ENCODE data around the gene NHLRC4.

NHLRC4 gene

DNA sequence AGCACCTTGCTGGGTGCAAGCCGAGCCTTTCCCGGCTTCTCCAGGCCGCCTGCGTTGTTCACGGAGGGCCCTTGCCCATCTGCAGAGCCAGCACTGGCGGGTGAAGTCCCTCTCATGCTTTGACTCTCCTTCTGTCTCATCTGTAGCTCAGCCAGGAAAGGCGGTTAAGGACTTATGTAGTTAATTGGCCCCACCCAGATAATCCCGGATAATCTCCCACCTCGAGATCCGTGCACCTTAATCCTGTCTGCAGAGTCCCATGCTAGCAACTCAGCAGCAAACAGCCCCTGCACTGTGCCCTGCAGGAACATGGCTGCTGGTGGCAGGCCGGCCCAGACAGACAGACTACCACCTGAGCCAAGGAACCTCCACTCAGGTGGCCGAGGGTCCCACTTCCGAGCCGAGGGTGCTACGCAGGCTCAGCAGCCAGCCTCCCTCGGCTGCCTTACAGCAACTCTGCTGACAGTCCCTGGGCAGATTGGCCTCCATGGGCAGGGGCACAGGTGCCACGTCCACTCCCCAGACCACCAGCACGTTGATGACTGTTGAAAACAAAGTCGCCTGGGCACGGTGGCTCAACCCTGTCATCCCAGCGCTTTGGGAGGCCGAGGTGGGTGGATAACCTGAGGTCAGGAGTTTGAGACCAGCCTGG is 40.0 kb downstream of the NHLRC4 start:
- DNase-seq = no peak

DNA sequence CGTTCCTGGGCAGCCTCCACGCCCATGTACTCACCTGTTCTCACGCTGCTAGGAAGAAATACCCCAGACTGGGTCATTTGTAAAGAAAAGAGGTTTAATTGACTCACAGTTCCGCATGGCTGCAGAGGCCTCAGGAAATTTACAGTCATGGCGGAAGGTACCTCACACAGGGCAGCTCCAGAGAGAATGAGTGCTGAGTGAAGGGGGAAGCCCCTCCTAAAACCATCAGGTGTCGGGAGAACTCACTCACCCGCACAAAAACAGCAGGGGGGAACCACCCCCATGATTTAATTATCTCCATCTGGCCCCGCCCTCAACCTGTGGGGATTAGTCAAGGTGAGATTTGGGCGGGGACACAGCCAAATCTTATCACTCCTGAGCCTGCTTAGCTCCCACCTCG is 41.2 kb downstream of the NHLRC4 start:
- DNase-seq = no peak

DNA sequence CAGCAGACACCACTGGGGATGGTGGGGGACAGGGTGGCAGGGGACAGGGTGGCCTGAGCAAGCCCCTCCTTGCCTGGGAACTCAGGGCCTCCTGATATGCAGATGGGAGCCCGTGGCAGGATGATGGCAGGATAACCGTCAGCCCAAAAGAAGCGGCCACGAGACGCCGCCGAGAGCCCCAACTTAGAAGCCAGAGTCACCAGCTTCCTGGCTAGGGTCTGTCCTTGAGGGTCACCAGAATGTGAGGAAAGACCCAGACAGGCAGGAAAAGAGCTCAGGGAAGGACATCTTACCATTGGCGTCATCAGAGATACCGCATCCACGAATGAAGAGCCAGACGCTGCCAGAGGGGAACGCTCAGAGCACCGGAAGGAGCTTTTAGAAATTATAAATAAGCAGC is 42.5 kb downstream of the NHLRC4 start:
- no peak for DNase-seq

- no peak for DNase-seq
Measured at GRCh38 chr16:609984-610383, 43.2 kb downstream of the NHLRC4 start.

DNA sequence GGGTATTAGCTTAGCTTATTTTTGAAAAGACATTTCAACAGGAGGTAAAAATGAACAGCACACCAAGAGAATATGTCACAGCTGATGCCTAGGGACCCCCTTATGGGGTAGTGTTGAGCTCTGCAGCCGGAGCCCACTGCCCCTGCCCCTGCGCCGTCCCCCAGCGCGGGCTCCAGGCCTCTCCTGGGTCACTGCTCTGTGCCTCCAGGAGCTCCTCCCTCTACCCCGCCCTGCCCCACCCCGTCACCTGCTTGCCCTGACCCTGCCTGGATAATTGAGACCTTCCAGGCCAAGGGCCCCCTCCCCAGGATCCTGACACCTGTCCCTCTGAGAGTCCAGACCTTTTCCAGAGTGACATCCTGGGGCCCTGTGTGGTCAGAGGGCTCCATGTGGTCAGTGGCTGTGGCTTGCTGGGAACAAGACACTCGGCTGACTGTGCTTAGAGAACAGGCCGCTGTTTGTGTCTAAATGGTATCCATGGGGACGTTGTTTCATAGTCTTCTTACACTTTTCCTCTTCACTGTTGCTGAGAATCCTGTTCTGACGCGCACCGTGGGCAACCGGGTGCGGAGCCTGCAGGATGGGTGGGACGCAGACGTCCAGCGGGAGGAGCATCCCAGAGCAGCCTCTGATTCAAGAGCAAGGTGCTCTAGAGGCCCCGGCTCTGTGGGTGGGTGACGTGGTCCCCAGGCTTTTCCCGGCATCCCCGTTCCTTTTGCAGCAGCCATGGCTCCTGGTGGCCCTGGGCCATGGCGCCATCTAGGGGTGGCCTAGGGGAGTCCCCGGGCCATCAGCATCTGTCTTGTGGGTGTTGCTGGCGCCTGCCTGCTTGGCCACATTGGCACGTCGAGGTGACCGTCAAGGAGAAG is 43.9 kb downstream of the NHLRC4 start:
- DNase-seq = no peak

- no peak for DNase-seq
Measured at GRCh38 chr16:615122-615521, 48.3 kb downstream of the NHLRC4 start.

DNA sequence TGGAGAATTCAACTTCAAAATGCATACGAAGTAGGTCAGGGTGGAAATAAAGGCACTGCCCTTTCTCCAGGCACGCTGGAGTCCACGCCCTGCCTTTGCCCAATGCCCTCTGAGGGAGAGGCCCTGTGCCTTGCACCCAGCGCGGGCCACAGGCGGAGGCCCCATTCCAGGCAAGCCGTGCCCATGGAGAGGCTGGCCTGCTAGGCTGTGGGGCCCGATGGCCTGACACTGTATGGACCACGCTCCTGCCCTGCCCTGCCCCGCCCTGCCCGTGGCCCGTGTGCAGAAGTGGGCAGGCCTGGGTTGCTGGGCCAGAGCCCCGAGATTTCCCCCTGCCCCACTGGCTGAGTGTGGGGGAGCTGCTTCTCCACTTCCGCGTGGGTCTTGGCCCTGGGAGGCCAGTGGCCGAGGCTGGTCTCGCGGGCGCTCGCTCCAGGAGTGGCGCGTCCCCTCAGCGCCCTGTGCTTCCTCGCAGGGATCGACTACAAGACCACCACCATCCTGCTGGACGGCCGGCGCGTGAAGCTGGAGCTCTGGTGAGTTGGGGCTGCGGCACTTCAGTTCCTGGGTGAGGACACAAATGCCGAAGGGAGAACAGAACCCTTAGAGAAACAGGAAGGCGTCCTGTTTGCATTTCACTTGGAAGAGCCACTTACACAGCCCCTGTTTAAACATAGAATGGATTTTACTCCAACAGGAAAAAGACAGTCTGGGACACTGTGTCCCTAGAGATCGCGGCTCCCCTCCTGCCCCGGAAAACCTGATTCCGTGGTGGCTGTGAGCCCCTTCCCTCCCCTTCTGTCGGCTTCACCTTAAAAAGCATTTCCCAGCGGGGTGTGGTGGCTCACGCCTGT is 50.2 kb downstream of the NHLRC4 start:
- DNase-seq = no peak

- DNase-seq = no peak
Measured at GRCh38 chr16:617855-618254, 51.0 kb downstream of the NHLRC4 start.
